GM18951 (cell line): ENCODE data around the gene TMC8.

ENCODE experiments used
- POLR2A ChIP-seq: IDR thresholded peaks from 4 replicates; pipeline ENCODE4 v1.6.1; 2011; ENCODE audit warnings: mild to moderate bottlenecking; ENCODE audit not compliant: insufficient read length, insufficient read depth; ENCODE audit errors: extremely low read depth
- in situ Hi-C: fragments of 300-500 bp; cut with MboI; formaldehyde crosslinking; loops from one replicate; pipeline ENCODE4 v1.12.0; 2022; ENCODE audit warnings: low sequenced_read_pairs, mixed read lengths, inconsistent platforms; ENCODE audit not compliant: unreplicated experiment

The TMC8 gene

GRCh38 chr17:78140169-78141051, 9.8 kb downstream of the TMC8 start:
- in situ Hi-C loops: no loop called here
- peak; percentile 63 for TF ChIP-seq POLR2A

DNA sequence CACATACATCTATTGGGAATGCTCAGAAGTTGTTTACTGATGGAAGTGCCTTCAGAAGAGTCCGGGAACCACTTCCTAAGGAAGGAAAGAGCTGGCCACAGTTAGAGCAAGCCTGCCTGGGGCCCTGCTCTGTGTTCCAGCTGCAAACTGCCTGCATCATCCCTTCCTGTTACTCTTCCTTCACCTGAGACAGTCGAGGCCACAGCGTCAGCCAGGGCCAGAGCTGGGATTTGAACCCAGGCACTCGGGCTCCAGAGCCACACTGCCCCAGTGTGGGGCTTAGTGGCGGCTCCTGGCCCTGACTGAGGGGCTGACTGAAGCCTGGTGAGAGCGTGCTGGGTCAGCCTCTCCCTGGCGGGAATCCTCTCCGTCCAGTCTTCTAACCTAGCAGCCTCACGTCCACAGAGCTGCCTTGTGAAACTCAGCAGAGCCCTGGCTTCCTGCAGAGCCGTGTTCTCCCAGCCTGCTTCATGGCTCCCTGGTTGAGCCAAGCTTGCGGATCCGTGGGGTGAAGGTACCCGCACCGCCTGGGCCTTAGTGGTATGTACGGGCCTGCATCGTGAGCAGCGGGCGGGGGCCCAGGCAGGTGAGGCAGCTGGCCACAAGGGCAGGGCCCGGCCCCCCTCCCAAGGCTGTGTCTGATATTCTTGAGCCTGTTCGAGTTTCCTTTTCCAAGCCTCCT, 11.0 kb downstream of the TMC8 start:
- in situ Hi-C loops: no loop called here
- TF ChIP-seq POLR2A: no peak

DNA sequence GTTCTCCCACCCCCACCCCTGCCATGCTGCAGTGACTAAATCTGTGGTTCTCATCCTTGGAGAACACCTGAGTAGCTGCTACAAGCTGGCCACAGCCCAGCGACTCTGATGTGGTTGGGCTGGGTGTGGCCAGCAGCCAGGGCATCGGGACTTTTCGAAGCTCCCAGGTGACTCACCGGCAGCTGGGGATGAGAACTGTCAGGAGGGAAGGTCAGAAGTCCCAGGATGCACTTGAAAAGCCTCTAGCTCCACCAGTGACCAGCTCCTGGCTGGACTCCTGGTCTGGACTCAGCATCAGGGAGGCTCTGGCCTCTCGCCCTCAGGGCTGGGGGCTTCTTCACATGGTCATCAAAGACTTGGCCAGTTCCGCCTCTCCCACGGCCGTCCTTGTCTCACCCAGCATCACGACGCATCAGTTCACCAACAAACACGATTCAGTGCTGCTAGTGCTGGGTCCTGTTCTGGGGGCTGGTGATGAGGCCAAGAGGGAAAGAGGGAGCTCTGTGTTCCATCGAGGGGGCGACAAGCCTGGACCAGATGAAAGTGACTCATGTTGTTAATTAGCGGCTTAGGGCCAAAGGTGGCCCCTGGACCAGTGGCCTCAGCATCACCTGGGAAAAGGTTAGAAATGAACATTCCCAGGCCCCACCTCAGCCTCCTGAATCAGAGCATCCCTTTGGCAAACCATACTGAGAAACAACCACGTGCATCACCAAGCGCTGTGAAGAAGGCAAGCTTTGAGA, 11.7 kb downstream of the TMC8 start:
- no peak for TF ChIP-seq POLR2A
- in situ Hi-C loops: no loop called here

- in situ Hi-C loops: no loop called here
- TF ChIP-seq POLR2A: no peak
These were observed 12.9 kb downstream of the TMC8 start for GRCh38 chr17:78143214-78144146.

GRCh38 chr17:78144147-78144719, 13.7 kb downstream of the TMC8 start:
- in situ Hi-C loops: no loop called here
- TF ChIP-seq POLR2A: peak; percentile 10

DNA sequence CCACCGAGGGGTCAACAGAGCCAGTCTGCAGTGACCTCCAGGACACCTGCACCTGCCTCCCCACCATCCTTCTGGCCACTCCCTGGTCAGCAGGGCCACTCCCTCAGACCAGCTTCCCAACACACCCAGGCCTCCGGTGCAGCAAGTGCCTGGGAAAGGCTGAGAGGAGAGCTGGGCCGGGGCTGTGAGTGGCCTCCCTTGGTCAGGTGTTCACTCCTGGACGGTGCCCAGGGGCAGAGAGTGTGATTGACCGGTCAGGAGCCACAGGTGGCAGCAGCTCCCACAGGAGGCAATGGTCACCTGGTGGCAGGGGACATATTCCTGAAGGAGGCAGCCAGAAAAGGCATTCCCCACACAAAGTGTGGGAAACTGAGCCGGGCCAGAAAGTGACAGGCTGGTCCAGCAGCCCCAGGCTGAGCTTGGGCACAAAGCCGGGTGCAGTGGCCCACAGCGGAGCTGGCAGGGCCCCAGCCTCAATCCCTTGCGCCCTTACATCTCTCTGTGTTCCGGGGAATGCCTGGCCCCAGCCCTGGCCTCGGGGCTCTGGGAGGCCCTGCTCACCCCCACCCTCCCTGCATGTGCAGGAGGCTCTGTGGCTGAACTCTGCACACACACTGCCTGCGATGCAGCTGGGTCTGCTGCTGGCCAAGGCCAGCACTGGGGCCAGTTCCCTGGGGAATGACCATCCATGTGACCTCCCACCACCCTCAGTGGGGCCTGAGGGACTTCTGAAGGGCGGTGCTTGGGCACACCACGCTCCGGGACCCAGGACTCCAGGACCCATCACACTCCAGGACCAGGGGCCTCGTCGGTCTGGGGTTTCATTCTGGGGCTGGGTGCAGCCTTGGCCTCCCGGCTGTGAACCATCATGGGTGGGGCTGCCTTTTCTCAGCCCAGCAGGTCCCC, 14.4 kb downstream of the TMC8 start:
- TF ChIP-seq POLR2A: peak; percentile 4
- in situ Hi-C loops: no loop called here

GRCh38 chr17:78146471-78146869, 15.9 kb downstream of the TMC8 start:
- TF ChIP-seq POLR2A: no peak

DNA sequence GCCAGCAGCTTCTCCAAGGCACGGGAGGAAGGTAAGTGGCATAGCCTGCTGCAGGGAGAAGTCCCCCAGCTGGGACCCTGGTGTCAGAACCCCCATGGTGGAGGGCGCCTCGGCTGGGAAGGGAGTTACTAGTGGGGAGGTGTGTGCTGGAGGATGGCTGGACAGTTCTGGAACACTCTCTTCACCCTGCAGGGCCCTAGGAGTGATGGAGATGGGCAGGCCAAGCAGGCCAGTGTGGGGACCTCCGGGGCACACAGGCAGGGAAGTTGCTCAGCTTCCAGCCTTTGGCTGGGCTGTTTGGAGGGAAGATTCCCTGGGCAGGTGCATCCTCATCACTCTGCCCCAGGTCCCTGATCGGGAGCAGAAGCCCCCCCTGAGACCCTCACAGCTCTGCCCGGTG, 16.3 kb downstream of the TMC8 start:
- in situ Hi-C loops: no loop called here
- TF ChIP-seq POLR2A: no peak

More at GRCh38 chr17:78146471-78146869, 15.9 kb downstream of the TMC8 start:
- in situ Hi-C loops: no loop called here

GRCh38 chr17:78147315-78147998, 16.9 kb downstream of the TMC8 start:
- TF ChIP-seq POLR2A: peak; percentile 9
- in situ Hi-C loops: no loop called here

DNA sequence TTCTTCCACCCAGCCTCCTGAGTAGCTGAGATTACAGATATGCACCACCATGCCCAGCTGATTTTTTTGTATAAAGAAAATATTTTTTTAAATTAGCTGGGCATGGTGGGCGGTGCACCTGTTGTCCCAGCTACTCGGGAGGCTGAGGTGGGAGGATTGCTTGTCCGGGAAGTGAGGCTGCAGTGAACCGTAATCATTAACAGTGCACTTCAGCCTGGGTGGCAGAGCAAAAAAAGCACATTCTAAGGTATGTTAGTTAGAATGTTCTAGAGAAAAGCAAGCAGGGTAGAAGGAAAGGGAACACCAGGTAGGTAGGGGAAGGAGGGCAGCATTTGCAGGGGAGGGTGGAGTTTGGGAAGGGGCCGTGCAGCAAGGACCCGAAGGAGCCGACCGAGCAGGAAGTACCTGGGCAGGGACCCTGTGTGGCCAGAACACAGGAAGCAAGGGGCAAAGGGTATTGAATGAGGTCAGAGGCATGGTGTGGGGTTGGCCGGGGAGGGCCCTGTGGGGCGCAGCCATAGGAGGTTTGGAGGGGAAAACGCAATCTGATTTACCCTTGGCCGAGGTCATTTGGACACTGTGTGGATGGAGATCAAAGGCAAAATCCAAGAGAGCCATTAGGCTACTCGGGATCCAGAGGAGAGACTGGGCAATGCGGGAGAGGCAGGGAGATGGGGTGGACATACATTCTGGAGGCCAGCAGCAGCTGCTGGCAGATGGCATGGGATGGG, 17.9 kb downstream of the TMC8 start:
- in situ Hi-C loops: no loop called here
- no peak for TF ChIP-seq POLR2A
